GM20431 (cell line): ENCODE measurements around the gene BIRC7.

Experiments
- in situ Hi-C: fragments of 300-500 bp; cut with MseI, MboI; formaldehyde crosslinking; loops from one replicate; pipeline ENCODE4 v1.15.0; 2020; ENCODE audit warnings: low sequenced_read_pairs; ENCODE audit not compliant: unreplicated experiment

The BIRC7 gene

DNA sequence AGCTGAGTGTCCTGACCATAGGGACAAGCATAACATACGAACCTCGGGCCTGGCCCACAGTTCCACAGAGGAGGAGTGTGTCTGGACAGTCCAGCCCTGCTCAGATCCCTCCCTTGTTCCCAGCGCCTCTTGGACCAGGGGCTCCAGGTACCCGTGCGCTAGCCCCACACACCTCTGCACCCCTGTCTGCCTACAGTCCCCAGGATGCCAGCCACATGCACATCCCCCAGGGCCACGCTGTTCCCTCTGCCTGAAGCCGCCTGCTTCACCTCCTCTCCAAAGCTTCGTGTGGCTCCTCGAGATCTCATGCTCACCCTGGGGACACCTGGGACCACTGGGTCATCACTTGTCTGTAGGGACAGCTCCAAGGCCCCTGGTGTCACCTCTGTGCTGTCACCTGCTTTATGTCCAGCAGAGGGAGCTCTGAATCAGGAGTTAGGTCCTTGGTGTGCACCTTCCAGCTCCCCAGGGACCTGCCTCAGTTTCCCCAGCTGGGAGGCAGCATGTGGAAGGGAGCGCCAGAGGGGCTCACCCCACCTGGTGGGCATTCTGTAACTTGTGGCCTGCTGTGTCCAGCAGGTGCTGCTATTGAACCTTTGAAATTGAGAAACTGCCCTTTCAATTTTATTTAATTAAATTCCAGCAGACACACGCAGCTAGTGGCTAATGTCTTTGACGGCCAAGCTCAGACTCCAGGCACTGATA, 12.4 kb upstream of the BIRC7 start:
- in situ Hi-C loops, result no loop called here

DNA sequence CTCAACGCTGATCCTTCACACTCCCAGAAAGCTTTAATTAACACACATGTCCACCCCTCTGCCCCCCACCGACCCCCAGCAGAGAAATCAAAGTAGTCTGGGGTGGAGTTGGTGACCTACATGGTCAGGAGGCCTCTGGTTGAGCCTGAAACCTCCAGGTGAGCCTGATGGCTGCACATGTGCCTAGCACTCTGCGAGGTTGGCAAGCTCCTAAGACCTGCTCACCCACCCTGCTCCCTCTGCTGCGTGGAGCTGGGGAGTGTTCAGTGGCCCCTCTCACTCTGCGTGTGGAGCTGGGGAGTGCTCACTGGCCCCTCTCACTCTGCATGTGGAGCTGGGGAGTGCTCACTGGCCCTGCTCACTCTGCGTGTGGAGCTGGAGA, 11.9 kb upstream of the BIRC7 start:
- in situ Hi-C loops, result no loop called here

DNA sequence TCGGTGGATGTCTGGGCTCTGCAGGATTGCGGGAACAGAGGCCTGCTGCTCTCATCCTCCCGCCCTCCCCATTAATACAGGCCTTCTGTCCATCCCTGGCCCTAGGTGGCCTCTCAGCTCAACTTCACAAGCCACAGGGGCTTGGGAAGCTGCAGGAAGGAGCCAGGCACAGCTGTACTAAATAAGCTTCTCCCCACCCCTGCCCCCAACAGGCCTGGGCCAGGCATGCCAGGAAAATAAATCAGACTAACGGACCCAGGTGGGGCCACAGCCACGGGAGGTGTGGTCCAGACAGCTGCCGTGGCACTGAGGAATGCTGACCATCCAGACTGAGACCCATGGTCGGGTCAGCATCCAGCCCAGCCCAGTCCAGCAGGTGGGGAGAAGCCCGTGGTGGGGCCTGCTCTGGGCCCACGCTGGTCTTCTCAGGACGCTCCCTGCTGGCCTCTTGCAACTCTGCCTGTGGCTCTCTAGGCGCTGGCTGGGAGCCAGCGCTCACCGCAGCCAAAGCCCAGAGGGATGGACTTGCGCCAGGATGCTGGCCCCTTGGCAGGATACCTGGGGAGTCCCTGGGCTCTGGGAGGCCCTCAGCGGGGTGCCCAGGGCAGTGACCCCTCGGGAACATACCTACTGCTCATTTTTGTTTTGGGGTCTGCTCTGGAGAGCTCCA, 11.2 kb upstream of the BIRC7 start:
- in situ Hi-C loops, result no loop called here

DNA sequence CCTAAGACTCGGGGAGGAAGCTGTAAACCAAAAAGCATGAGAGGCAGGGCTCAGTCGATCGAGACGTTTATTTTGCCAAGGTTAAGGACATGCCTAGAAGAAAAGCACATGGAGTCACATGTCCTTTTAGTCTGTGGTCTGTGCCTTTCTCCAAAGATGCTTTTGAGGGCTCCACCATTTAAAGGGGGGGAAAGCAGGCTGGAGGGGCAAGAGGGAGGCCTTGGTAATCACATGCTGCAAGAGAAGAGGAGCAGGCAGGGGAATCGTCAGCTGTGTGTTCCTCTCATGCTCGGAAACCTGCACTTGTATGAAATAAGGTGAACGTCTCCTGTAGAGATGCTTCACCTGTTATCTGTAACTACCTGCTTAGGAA, 10.6 kb upstream of the BIRC7 start:
- in situ Hi-C loops, result no loop called here

DNA sequence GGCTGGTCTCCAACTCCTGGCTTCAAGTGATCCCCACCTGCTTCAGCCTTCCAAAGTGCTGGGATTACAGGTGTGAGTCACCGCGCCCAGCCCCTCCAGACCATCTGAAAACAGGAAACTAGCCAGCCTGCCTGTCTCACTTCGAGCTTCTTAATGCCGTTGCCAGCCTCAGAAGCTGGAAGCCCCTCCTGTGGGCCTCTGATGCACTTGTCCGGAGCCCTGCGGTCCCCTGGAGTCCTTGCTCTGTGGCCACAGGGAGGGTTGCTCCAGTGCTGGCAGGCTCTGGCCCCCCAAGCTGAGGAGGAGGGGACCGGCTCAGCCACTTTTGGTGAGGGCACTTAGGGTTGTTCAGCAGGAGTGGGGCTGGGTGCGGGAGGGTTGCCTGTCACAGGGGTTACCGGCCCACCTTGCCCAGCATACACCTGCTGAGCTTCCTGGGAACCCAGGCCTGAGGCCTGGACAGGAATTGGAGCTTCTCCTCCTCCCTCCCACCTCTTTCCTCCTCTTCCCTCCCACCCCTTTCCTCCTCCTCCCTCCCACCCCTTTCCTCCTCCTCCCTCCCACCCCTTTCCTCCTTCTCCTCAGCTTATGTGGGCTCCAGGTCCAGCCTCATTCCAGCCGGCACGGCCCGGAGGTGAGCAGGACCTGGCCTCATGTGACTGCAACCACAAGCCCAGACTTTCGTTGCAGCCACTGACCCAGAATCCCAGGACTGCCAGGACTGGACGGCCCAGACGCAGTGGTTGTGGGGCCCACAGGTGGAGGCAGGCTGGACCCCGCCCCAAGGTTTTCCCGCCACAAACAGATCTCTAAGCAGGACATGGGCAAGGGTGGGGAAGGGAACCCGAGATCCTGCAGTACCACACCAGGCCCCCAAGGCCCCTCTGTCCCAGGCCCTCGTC, 9.4 kb upstream of the BIRC7 start:
- in situ Hi-C loops, result no loop called here

DNA sequence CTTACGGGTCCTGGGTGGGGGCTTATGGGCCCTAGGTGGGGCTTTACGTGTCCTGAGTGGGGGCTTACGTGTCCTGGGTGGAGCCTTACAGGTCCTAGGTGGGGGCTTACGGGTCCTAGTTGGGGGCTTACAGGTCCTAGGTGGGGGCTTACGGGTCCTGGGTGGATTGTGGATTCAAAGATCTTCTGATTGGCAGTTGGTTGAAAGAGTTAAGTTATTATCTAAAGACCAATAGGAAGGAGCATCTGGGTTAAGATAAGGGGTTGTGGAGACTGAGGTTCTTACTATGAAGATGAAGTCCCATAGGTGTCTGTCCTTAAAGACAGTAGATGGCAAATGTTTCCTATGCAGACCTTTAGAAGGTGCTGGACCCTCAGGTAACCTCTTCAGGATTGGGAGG, 8.4 kb upstream of the BIRC7 start:
- in situ Hi-C loops, result no loop called here

DNA sequence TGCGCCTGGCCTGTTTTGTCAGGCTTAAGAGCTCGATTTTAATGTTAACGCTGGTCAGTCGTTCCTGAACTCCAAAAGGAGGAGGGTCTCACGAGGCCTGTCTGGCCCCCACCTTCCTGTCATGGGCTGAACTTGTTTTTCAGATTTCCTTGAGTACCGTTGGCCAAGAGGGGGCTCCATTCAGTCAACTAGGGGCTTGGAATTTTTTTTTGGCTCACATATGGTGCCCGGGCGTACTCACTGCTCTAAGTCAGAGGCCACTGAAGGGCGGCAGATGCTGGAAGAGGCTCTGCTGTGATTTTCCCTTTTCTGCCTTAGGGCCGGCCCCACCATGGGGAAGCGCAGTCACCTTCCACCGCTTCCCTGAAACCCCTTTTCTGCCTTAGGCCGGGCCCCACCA, 6.9 kb upstream of the BIRC7 start:
- in situ Hi-C loops, result no loop called here

DNA sequence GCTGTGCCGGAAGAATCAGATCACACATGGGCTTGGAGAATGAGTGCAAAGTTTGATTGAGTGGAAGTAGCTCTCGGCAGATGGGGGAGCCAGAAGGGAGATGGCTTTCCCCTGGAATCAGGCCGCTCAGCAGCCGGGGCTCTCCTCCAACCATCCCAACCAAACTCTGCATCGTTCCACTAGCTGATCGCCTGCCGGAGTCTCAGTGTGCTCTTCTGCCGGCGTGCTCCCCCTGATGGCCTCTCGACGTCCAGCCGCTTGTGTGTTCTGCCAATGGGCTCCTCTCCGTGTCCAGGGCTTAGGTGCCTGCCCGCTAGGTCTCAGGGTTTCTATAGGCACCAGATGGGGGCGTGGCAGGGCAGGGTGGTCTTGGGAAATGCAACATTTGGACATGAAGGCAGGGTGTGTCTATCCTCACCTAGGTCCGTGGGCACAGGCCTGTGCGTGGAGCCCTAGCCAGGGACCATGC, 4.9 kb upstream of the BIRC7 start:
- in situ Hi-C loops, result no loop called here

DNA sequence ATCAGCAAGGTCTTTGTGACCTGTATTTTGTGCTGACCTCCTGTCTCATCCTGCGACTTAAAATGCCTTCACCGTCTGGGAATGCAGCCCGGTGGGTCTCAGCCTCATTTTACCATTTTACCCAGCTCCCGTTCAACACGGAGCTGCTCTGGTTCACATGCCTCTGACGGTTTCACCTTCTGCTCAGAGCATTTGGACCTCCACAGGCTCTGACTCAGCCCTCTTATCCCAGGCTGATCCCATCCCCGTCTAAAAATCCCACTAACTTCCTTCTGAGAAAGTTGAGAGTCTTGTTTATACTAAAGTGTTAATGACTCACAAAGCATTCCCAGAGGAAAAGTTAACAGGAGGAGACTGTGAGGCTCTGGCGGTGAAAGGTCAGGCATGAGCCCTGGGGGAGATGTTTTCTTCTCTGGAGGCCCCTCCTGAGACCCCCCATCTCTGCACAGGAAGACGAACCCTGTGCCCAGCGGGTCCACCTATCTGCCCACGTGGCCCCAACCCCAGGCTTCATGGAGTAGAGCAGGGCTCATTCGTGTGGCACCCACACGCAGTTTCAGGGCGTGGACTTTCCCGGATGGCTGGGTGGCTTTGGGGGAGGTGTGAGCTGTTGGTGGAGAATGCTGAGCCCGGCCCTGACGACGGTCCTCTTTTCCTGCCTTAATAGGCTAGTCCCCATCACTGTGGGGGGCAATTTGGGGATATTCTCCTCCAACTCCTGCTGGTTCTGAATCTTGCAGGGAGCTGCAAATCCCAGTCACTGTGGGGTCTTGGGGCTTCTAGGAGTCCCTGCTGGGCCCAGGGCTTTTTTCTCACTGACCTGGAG, 3.3 kb upstream of the BIRC7 start:
- in situ Hi-C loops, result no loop called here

DNA sequence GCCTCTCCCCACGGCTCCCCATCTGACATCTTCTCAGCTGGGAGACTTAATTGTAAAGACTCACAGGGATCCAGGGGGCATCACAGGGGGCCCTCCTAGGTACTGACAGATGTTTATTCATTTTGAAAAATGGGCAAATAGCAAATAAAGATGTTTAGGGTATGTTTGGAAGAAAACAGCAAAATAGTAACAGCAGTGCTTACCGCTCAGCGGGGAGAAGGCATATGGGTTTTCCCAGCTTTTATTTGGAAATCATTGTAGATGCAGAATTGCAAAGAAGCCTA, 2.7 kb upstream of the BIRC7 start:
- in situ Hi-C loops, result no loop called here

DNA sequence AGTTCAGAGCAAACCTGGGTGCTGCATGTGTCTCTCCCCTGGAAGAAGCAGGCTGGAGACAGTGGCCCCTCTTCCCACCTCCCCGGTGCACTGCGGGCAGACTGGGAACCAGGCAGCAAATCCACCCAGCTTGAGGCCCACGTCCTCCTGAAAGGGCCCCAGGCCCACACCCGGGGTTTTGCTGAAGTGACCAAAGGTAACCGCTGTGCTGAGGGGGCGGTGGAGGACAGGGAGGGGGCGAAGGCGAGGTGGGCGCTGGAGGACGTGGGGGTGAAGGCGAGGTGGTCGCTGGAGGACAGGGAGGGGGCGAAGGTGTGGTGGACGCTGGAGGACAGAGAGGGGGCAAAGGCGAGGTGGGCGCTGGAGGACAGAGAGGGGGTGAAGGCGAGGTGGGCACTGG, 1.8 kb upstream of the BIRC7 start:
- in situ Hi-C loops, result no loop called here

DNA sequence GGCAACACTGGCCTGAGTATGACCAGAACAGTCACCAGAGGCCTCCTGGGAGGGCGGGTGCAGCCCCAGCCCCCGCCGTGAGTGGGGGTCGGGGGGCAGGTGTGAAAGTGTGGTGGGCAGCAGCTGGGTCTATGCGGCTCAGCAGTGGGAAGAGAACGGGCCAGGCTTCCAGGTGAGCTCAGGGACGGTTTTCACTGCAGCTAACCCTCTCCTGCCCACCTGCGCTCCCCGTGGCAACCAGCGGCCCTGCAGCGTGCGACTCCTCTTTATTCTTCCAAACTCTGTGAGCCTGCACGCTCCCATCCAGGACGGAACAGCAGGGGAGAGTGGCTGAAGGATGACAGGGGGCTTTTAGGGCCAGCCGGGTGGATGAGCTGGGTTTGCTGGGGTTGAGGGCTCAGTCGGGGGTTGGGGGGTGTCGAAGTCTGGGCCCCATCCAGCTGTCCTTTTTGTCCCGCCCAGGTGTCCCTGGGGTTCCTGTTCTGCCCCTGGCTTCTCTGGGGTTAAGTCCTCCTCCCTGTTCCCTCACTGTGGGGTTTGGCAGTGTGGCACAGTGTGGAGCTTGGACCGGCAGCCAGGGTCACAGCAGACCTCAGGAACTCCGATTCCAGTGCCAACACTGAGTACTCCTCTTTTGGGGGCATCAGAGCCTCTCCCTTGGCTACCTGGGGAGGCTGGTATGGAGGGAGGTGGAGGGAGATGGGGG, 859 bp upstream of the BIRC7 start:
- in situ Hi-C loops, result no loop called here

DNA sequence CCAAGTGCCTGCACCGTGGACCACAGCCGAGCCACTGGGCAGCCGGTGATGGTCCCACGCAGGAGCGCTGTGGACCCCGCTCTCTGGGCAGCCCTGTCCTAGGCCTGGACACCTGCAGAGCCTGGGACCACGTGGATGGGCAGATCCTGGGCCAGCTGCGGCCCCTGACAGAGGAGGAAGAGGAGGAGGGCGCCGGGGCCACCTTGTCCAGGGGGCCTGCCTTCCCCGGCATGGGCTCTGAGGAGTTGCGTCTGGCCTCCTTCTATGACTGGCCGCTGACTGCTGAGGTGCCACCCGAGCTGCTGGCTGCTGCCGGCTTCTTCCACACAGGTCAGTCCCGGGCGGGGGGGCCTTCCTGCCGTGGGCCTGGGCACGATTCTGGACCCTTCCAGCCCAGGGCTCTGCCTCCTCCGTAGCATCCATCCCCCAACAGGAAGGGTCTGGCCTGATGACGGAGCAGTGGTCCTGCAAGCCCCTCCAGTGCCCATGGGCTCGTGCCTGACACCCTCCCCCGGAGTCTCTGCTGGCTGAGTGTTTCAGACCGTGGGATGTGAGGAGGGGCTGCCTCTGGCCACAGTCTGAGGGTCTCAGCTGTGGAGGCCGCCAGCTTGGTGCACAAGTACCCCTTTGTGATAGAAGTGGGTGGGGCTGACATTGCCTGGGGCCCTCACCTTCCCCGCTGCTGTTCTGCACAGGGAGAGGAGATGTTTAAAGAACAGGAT, 572 bp downstream of the BIRC7 start:
- in situ Hi-C loops, result no loop called here

DNA sequence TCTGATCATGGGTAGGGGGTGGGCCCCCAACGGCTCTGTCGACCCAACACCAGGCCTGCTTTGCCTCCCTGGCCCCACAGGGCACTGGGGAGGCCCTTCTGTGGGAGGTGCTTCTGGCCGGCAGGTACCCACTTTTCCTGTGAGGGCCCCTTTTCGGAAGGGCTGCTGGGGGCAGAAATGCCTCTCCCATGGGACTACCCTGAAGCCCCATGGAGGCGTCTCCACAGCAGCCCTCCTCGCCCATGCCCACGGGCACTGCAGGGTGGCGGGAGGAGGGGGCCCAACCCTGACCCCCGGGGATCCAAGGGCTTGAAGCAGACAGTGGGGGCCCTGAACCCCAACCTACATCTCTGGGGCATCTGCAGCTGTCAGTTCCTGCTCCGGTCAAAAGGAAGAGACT, 2.3 kb downstream of the BIRC7 start:
- in situ Hi-C loops, result no loop called here

DNA sequence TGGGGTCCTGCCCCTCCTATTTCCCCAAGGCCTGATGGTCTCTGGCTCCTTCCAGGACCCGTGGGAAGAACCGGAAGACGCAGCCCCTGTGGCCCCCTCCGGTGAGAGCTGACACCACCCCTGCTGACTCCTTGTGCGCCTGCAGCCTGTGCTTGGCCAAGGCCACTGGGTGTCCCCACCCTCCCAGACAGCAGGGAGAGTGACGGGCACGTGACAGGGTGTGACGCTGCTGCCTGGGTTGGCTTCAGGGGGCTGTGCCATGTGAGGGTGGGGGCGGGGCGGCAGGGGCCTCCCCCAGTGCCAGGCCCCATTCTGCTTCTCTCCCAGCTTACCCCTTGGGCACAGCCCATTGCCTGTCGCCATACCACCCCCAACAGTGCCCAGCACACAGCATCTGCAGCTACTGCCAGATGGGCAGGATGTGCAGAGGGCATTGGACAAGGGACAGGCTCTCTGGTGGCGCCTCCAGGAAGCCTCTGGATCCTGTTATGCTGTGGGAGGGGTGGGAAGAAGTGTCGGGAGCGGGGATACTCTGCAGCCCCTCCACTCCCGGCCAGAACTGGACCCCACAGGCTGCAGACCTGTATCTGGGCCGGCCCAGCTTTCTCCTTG, 2.9 kb downstream of the BIRC7 start:
- in situ Hi-C loops, result no loop called here

DNA sequence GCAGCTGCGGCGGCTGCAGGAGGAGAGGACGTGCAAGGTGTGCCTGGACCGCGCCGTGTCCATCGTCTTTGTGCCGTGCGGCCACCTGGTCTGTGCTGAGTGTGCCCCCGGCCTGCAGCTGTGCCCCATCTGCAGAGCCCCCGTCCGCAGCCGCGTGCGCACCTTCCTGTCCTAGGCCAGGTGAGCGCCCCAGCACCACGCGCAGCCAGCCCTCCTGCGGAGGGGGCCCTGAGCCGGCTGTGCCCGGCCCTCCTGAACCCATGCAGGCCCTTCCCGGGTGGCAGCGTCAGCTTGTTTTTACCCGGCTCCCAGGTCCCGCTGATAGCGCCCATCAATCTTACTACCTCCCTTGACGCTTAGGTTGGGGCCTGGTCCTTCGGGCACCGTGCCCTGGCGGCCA, 3.7 kb downstream of the BIRC7 start:
- in situ Hi-C loops, result no loop called here

DNA sequence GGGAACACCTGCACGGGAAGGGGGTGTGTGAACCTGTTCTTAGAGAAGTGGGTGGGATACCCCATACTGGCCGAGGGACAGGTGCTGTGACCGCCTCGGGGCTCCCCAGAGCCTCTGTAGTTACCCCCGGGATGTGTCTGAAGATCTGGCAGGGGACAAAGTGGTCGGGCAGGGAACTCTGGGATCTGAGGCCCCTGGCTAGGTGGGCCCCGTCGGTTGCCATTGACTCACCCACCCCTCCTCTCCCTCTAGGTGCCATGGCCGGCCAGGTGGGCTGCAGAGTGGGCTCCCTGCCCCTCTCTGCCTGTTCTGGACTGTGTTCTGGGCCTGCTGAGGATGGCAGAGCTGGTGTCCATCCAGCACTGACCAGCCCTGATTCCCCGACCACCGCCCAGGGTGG, 4.3 kb downstream of the BIRC7 start:
- in situ Hi-C loops, result no loop called here

DNA sequence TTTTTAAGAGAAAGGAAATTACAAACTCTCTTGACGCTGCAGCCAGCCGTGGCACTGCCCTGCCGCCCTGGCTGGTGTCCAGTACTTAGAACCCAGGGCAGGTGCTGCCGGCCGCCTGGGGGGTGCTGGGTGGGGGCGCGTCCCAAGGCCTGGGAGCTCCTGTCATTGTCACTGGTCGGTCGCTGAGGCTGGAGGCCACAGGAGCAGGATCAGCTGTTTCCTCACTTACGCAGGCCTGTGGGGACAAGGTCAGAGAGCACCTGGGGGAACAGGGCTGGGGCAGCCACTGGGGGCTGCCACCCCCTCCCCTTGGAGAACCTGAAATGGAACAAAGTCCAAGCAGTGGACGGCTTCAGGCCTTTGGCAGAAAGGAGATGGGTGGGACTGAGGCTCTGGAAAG, 5.6 kb downstream of the BIRC7 start:
- in situ Hi-C loops, result no loop called here

DNA sequence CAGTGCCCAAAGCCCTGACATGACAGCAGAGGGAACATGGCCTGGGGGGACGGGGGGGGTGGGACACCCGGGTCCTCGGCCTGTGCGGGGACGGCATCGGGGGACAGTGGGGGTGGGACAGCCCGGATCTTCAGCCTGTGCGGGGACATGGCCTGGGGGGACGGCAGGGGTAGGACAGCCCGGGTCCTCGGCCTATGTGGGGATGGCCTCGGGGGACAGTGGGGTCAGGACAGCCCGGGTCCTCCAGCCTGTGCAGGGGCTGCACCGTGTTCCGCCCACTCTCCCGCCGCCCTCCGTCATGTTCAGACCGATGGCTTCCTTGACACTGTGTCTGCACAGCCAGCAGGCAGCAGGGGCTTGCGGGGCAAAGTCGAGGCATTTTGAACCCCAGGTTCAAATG, 7.0 kb downstream of the BIRC7 start:
- in situ Hi-C loops, result no loop called here
